HUES64 (cell line): ENCODE data around the gene MED13L.
"Not testable (repeated sequence)": the region's sequence is repeated elsewhere in the genome, so short reads cannot be mapped to it uniquely, and the experiment has no call there.

Experiments
- H3K27ac ChIP-seq: 2 replicates; pipeline ENCODE4 v1.7.0; 2013; ENCODE audit warnings: low read depth, low read length, inconsistent platforms
- H3K27me3 ChIP-seq: 2 replicates; pipeline ENCODE4 v1.6.1; 2013; ENCODE audit warnings: mild to moderate bottlenecking, low read length; ENCODE audit not compliant: insufficient read depth
- H3K36me3 ChIP-seq: 2 replicates; pipeline ENCODE4 v1.6.1; 2013; ENCODE audit warnings: mild to moderate bottlenecking, low read length; ENCODE audit not compliant: insufficient read depth
- H3K4me1 ChIP-seq: 2 replicates; pipeline ENCODE4 v1.6.1; 2013; ENCODE audit warnings: mild to moderate bottlenecking, low read length, moderate library complexity; ENCODE audit not compliant: insufficient read depth
- H3K4me3 ChIP-seq: 2 replicates; pipeline ENCODE4 v1.5.1; 2013; ENCODE audit warnings: mild to moderate bottlenecking, low read length, moderate library complexity
- H3K9ac ChIP-seq: 2 replicates; pipeline ENCODE4 v1.6.1; 2013; ENCODE audit warnings: mild to moderate bottlenecking, low read depth, low read length
- H3K9me3 ChIP-seq: 2 replicates; pipeline ENCODE4 v1.6.1; 2013; ENCODE audit warnings: low read depth, low read length; ENCODE audit not compliant: insufficient read depth
- WGBS: fragments of 150-250, 120-280 bp; methylation state at CpG from one replicate; pipeline ENCODE4 v1.1.7; 2013; ENCODE audit warnings: missing lambda C conversion rate; 5-methylcytosine and 5-hydroxymethylcytosine counted together

The MED13L gene

GRCh38 chr12:116033765-116034164 lies 243.7 kb downstream of the MED13L start:
- Histone ChIP-seq H3K4me3 (no peak overlapping the region), H3K27ac (no peak overlapping the region), H3K4me1 (no peaks in the 10 kb centered on the region), H3K36me3 (no peaks in the 10 kb centered on the region), H3K9ac (no peak overlapping the region), H3K9me3 (no peaks in the 10 kb centered on the region), H3K27me3 (no peaks in the 10 kb centered on the region)
- WGBS, result 97% methylated on average over 3 of the region's 3 CpGs

GRCh38 chr12:116031624-116032023 lies 245.9 kb downstream of the MED13L start:
- not testable (repeated sequence) for H3K27me3 ChIP-seq, H3K36me3 ChIP-seq, H3K27ac ChIP-seq, H3K9me3 ChIP-seq, H3K9ac ChIP-seq, H3K4me1 ChIP-seq, H3K4me3 ChIP-seq
- WGBS, result 90% methylated on average over 4 of the region's 4 CpGs

GRCh38 chr12:116028619-116029018 lies 248.9 kb downstream of the MED13L start:
- H3K9ac ChIP-seq, result no peak overlapping the region
- H3K27ac ChIP-seq, result no peak overlapping the region
- no peaks in the 10 kb centered on the region for H3K27me3 ChIP-seq
- no peaks in the 10 kb centered on the region for H3K36me3 ChIP-seq
- H3K9me3 ChIP-seq, result no peaks in the 10 kb centered on the region
- no peak overlapping the region for H3K4me3 ChIP-seq
- WGBS, result 92% methylated on average over 4 of the region's 4 CpGs
- no peaks in the 10 kb centered on the region for H3K4me1 ChIP-seq

DNA sequence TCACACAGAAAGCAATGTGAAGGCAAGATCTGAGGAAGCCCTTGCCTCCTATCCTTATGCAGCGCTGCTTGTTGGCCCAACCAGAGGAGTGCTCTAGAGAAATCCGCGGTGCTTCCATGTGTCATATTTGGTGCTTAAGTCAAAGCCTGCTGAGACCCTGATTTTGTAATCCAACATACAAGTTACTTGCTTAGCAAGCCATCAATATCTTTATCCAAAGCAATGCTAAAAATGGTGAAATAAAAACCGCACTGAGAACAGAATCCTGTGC lies 250.0 kb downstream of the MED13L start:
- Histone ChIP-seq H3K9me3 (no peaks in the 10 kb centered on the region), H3K9ac (no peak overlapping the region), H3K27me3 (no peaks in the 10 kb centered on the region), H3K36me3 (no peaks in the 10 kb centered on the region), H3K4me3 (no peak overlapping the region), H3K4me1 (no peaks in the 10 kb centered on the region), H3K27ac (no peak overlapping the region)
- 92% methylated on average over 4 of the region's 4 CpGs for WGBS

DNA sequence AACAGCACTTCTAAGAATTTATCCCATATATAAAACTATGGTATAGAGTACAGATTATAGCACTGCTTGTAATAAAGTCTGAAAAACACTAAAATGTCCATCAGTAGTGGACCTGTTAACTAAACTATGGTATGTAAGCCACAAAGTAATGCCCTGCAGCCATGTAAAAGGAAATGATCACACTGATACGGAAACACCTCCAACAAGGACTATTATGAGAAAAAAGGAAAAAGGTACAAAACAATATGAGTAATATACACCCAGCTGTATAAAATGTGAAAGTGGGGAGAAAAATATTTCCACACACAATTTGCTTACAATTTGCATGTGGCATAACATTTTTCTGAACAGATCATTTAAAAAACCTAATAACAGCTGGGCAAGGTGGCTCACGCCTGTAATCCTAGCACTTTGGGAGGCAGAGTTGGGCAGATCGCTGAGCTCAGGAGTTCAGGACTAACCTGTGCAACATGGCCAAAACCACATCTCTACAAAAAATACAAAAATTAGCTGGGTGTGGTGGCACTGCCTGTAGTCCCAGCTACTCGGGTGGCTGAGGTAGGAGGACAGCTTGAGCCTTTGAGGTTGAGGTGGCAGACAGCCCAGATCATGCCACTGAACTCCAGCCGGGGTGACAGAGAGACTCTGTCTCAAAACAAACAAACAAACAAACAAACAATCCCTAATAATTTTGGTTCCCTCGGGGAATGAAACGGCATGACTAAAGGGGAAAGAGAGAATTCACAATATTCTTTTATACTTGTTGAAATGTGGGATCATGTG lies 250.5 kb downstream of the MED13L start:
- H3K9me3 ChIP-seq, result no peaks in the 10 kb centered on the region
- H3K4me3 ChIP-seq, result no peak overlapping the region
- no peak overlapping the region for H3K27ac ChIP-seq
- no peaks in the 10 kb centered on the region for H3K27me3 ChIP-seq
- WGBS, result 82% methylated on average over 3 of the region's 7 CpGs
- H3K4me1 ChIP-seq, result no peaks in the 10 kb centered on the region
- no peak overlapping the region for H3K9ac ChIP-seq
- H3K36me3 ChIP-seq, result no peaks in the 10 kb centered on the region

DNA sequence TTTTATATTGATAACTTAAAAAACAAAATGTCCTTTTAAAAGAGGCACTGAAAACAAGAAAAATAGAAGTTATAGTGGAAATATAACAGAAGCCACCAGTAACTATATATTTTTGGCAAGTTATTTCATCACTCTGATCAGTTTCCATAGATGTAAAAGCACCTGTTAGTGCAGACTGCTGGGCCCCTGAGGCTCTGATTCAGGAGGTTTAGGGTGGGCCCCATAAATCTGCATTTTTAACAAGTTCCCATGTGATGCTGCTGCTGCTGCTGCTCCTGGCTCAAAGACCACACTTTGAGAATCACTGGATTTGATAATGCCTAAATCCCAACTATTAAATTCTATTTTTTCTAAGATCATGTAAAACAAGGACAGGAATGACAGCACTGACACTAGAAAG lies 251.1 kb downstream of the MED13L start:
- Histone ChIP-seq H3K9me3 (no peaks in the 10 kb centered on the region), H3K4me3 (no peak overlapping the region), H3K36me3 (0 out of 2 replicates have a peak, but pooled peaks cover 3% of the 10 kb centered on the region), H3K9ac (no peak overlapping the region), H3K27ac (no peak overlapping the region), H3K4me1 (no peaks in the 10 kb centered on the region), H3K27me3 (no peaks in the 10 kb centered on the region)

DNA sequence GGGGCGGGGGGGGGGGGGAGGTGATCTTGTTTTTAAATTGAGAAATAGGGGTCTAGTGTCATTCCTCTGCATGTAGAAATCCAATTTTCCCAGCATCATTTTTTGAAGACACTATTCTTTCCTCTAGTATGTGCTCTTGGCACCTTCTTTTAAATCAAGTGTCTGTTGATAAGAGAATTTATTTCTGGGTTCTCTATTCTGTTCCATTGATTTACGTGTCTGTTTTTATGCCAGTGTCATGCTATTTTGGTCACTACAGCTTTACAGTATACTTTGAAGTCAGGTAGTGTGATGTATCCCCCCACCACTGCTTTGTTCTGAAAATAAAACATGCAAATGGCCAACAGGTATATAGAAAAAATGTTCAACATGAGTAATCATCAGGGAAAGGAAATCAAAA lies 252.7 kb downstream of the MED13L start:
- WGBS, result 95% methylated on average over 2 of the region's 2 CpGs
- H3K4me1 ChIP-seq, result no peaks in the 10 kb centered on the region
- H3K27me3 ChIP-seq, result no peaks in the 10 kb centered on the region
- H3K9me3 ChIP-seq, result no peaks in the 10 kb centered on the region
- no peak overlapping the region for H3K4me3 ChIP-seq
- H3K36me3 ChIP-seq, result peaks cover 5% of the 10 kb centered on the region
- H3K27ac ChIP-seq, result no peak overlapping the region
- H3K9ac ChIP-seq, result no peak overlapping the region

GRCh38 chr12:116019415-116019814 lies 258.1 kb downstream of the MED13L start:
- Histone ChIP-seq H3K36me3 (peaks cover 48% of the 10 kb centered on the region), H3K4me1 (no peaks in the 10 kb centered on the region)

GRCh38 chr12:116018282-116018681 lies 259.2 kb downstream of the MED13L start:
- H3K27me3 ChIP-seq, result no peaks in the 10 kb centered on the region
- 97% methylated on average over 2 of the region's 2 CpGs for WGBS
- no peak overlapping the region for H3K27ac ChIP-seq
- no peak overlapping the region for H3K9ac ChIP-seq
- no peak overlapping the region for H3K4me3 ChIP-seq
- peaks cover 57% of the 10 kb centered on the region for H3K36me3 ChIP-seq
- no peaks in the 10 kb centered on the region for H3K4me1 ChIP-seq
- no peaks in the 10 kb centered on the region for H3K9me3 ChIP-seq

More at GRCh38 chr12:116019415-116019814, 258.1 kb downstream of the MED13L start:
- Histone ChIP-seq H3K27me3 (no peaks in the 10 kb centered on the region), H3K9me3 (no peaks in the 10 kb centered on the region), H3K9ac (no peak overlapping the region), H3K27ac (no peak overlapping the region), H3K4me3 (no peak overlapping the region)

GRCh38 chr12:116015525-116015924 lies 262.0 kb downstream of the MED13L start:
- Histone ChIP-seq H3K4me3 (no peak overlapping the region), H3K4me1 (no peaks in the 10 kb centered on the region), H3K36me3 (peaks cover 75% of the 10 kb centered on the region), H3K27ac (no peak overlapping the region), H3K27me3 (no peaks in the 10 kb centered on the region), H3K9me3 (no peaks in the 10 kb centered on the region), H3K9ac (no peak overlapping the region)
- WGBS, result 80% methylated on average over 1 of the region's 1 CpG

- Histone ChIP-seq H3K4me1 (no peaks in the 10 kb centered on the region), H3K9me3 (no peaks in the 10 kb centered on the region), H3K36me3 (peaks cover 79% of the 10 kb centered on the region), H3K27ac (no peak overlapping the region), H3K4me3 (no peak overlapping the region), H3K27me3 (no peaks in the 10 kb centered on the region), H3K9ac (no peak overlapping the region)
- 96% methylated on average over 3 of the region's 3 CpGs for WGBS
These were observed 264.7 kb downstream of the MED13L start for GRCh38 chr12:116012757-116013156.

DNA sequence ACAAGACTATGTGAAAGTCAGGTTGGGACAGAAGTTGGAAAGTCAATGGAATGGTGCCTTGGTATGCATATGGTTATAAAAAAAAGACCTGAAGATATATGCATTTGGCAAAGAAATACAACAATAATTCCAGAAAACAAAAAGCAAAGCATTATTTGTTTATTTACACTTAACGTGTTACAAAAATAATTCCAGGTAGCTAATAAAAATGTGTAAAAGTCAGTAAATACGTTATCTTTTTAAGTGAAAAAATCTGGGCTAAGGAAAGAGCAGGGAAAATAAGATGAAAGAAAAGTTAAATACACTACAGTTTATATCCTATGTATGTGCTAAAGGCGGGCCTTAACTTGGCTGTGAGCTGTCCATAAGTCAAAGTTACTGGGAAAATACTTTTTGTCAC lies 266.3 kb downstream of the MED13L start:
- Histone ChIP-seq H3K4me1 (no peaks in the 10 kb centered on the region), H3K27me3 (no peaks in the 10 kb centered on the region), H3K4me3 (no peak overlapping the region), H3K9me3 (no peaks in the 10 kb centered on the region), H3K27ac (no peak overlapping the region), H3K36me3 (peaks cover 81% of the 10 kb centered on the region), H3K9ac (no peak overlapping the region)
- 94% methylated on average over 3 of the region's 3 CpGs for WGBS
